Gastrocnemius medialis (tissue), 4 donors: ENCODE results near the gene DROSHA. TPM values are rescaled to one million over a fixed set of nuclear protein-coding genes. Genes with fewer than 3 reads are reported as not detected.
"Not testable (repeated sequence)": the region's sequence is repeated elsewhere in the genome, so short reads cannot be mapped to it uniquely, and the experiment has no call there.

Experiments used
- ATAC-seq, 2 donors: fragments of 150-250 bp; one replicate each; pipeline ENCODE4 v1.9.1; 2016
- DNase-seq, 2 donors: peaks; one replicate each; pipeline ENCODE4 v3.0.0-alpha.2; 2019
- H3K27ac ChIP-seq, 4 donors: fragments of 200-600 bp; sonication (generic); 1 replicate in 1 of 4; 2 replicates in 3 of 4; pipeline ENCODE4 v1.5.1; 2016 to 2018; ENCODE audit warnings: mild to moderate bottlenecking in 2 of 4, moderate library complexity in 1 of 4
- H3K27me3 ChIP-seq, 3 donors: fragments of 200-600 bp; sonication (generic) in 2 of 3; 1 replicate in 1 of 3; 2 replicates in 2 of 3; pipeline versions ENCODE4 v1.5.1 to v1.6.0; 2016 to 2019; ENCODE audit warnings: mild to moderate bottlenecking in 1 of 3, moderate library complexity in 1 of 3
- H3K36me3 ChIP-seq, 2 donors: fragments of 200-600 bp; sonication (generic) in 1 of 2; one replicate each; pipeline ENCODE4 v1.5.1; 2017 to 2018
- H3K4me1 ChIP-seq, 2 donors: fragments of 200-600 bp; sonication (generic) in 1 of 2; one replicate each; pipeline ENCODE4 v1.5.1; 2016 to 2017; ENCODE audit warnings: mild to moderate bottlenecking in 2 of 2
- H3K4me3 ChIP-seq, 4 donors: fragments of 200-600 bp; sonication (generic) in 3 of 4; 1 replicate in 1 of 4; 2 replicates in 3 of 4; pipeline ENCODE4 v1.5.1; 2016 to 2019; ENCODE audit warnings: mild to moderate bottlenecking in 2 of 4
- H3K9me3 ChIP-seq, 3 donors: fragments of 200-600 bp; sonication (generic) in 2 of 3; 1 replicate in 1 of 3; 2 replicates in 2 of 3; pipeline ENCODE4 v1.5.1; 2016 to 2019
- CTCF ChIP-seq, 5 experiments: fragments of 450-650 bp in 3 of 5; fragments of 200-600 bp in 2 of 5; sonication (generic) in 2 of 5; IDR thresholded peaks in 4 of 5; conservative IDR thresholded peaks in 1 of 5; 1 replicate in 4 of 5; 2 replicates in 1 of 5; pipeline ENCODE4 v1.5.1; 2016 to 2019; ENCODE audit warnings: antibody characterized with exemption in 5 of 5, mild to moderate bottlenecking in 3 of 5, moderate library complexity in 3 of 5
- POLR2A ChIP-seq, 2 donors: fragments of 450-650 bp; IDR thresholded peaks; one replicate each; pipeline ENCODE4 v1.6.1; 2017; ENCODE audit warnings: antibody characterized with exemption in 2 of 2, mild to moderate bottlenecking in 2 of 2, moderate library complexity in 2 of 2
- in situ Hi-C, 4 donors: fragments of 200-750 bp; cut with MboI; loops; one replicate each; pipeline versions ENCODE4 v1.15.0 to v1.8.0; 2017; ENCODE audit warnings: low sequenced_read_pairs in 4 of 4
- intact Hi-C: fragments of 100-400 bp; cut with DNase I; formaldehyde crosslinking; loops from one replicate; pipeline ENCODE4 v1.15.1; 2023; ENCODE audit warnings: low total_unique reads
- total RNA-seq, 4 donors: library from RNA; depleted of rRNA; stranded (reverse); fragments of >200 nt; gene quantifications; one replicate each; pipeline versions ENCODE4 v1.1.0 to v1.2.3, GENCODE V29; 2016

The DROSHA gene
- total RNA-seq, 4 donors from 2014 or later, result 9.2 to 28.8 (median 28.4) TPM

DNA sequence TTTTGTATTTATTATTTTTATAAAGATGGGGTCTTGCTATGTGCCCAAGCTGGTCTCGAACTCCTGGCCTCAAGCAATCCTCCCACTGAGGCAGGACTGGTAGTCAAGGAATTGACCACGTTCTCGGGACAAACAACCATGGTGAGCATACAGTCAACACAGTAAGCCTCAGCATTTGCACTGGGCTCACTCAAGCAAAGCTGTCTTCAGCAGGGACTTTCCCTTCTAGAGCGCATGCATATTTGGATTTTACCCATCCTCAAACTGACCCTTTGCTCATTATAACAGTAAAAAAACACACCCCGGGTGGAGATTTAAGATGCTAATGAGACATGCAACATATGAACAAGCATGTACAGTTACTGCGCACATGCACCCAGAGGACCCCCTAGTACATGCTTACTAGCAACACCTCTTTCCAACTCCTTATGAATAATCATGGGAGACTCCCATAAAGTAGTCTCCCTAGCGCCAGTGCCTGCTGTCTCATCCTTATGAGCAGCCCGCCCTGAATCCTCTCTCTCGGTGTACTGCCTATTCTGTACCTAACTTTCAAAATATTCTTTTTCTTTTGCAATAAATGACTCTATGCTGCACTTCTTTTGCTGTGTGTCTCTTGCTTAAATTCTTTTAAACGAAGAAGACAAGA lies 41.7 kb upstream of the DROSHA start:
- intact Hi-C loops (no loop called here), in situ Hi-C loops (no loop called here)
- no peak for TF ChIP-seq POLR2A (IDR thresholded peaks at IDR 0.05)
- no peak for TF ChIP-seq CTCF (IDR thresholded peaks at IDR 0.05 in 4 of 5, conservative IDR thresholded peaks at IDR 0.05 in 1 of 5)
- Histone ChIP-seq H3K9me3 (no peaks in the 10 kb centered on the region), H3K27ac (no peak overlapping the region), H3K27me3 (no peaks in the 10 kb centered on the region), H3K4me3 (no peak overlapping the region), H3K36me3 (no peaks in the 10 kb centered on the region), H3K4me1 (no peaks in the 10 kb centered on the region)
- DNase-seq (no peak), ATAC-seq (no peak)

GRCh38 chr5:31569068-31569467 lies 37.2 kb upstream of the DROSHA start:
- no peak for ATAC-seq

GRCh38 chr5:31568302-31568835 lies 36.5 kb upstream of the DROSHA start:
- in situ Hi-C loops, result no loop called here
- H3K27ac ChIP-seq, result no peak overlapping the region
- intact Hi-C loops, result no loop called here

More at GRCh38 chr5:31569068-31569467, 37.2 kb upstream of the DROSHA start:
- intact Hi-C loops (no loop called here), in situ Hi-C loops (no loop called here)
- Histone ChIP-seq H3K36me3 (no peaks in the 10 kb centered on the region), H3K4me3 (no peak overlapping the region), H3K4me1 (no peaks in the 10 kb centered on the region), H3K27me3 (no peaks in the 10 kb centered on the region), H3K9me3 (no peaks in the 10 kb centered on the region), H3K27ac (no peak overlapping the region)
- TF ChIP-seq POLR2A (IDR thresholded peaks at IDR 0.05) (no peak), CTCF (IDR thresholded peaks at IDR 0.05 in 4 of 5, conservative IDR thresholded peaks at IDR 0.05 in 1 of 5) (no peak)
- DNase-seq, result no peak

GRCh38 chr5:31566362-31566761 lies 34.5 kb upstream of the DROSHA start:
- H3K4me1 ChIP-seq, H3K27ac ChIP-seq, DNase-seq, in situ Hi-C loops, ATAC-seq, H3K27me3 ChIP-seq, H3K4me3 ChIP-seq, H3K36me3 ChIP-seq, intact Hi-C loops, H3K9me3 ChIP-seq: not testable (repeated sequence)

More at GRCh38 chr5:31568302-31568835, 36.5 kb upstream of the DROSHA start:
- no peaks in the 10 kb centered on the region for H3K9me3 ChIP-seq
- no peaks in the 10 kb centered on the region for H3K36me3 ChIP-seq
- H3K27me3 ChIP-seq, result no peaks in the 10 kb centered on the region
- no peak for ATAC-seq
- no peak overlapping the region for H3K4me3 ChIP-seq
- no peak for DNase-seq
- no peaks in the 10 kb centered on the region for H3K4me1 ChIP-seq
- TF ChIP-seq POLR2A (IDR thresholded peaks at IDR 0.05) (no peak), CTCF (IDR thresholded peaks at IDR 0.05 in 4 of 5, conservative IDR thresholded peaks at IDR 0.05 in 1 of 5) (no peak)

DNA sequence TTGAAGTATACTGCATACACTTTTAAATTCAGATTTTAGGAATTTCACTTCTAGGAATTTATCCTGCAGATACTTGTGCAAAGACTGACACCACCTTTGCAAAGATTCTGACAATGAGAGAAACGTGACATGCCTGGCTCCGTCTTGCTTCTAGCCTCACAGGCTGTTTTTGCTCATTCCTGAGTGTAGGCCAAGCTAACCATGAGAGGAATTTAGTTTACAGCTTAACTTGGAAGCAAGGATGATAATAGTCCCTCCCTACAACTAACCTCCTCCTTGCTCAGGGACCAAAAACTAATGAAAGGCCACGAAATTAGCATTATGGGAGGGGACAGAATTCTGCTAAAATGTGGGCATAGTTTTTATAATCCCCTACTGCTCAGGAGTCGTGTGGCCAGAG lies 31.3 kb upstream of the DROSHA start:
- TF ChIP-seq CTCF (IDR thresholded peaks at IDR 0.05 in 4 of 5, conservative IDR thresholded peaks at IDR 0.05 in 1 of 5), result no peak
- TF ChIP-seq POLR2A (IDR thresholded peaks at IDR 0.05), result no peak
- ATAC-seq, result no peak
- Histone ChIP-seq H3K36me3 (peaks cover 0 to 3% of the 10 kb centered on the region in 2 donors), H3K27me3 (no peaks in the 10 kb centered on the region), H3K4me3 (no peak overlapping the region), H3K4me1 (no peaks in the 10 kb centered on the region), H3K27ac (no peak overlapping the region), H3K9me3 (no peaks in the 10 kb centered on the region)
- in situ Hi-C loops (no loop called here), intact Hi-C loops (no loop called here)
- no peak for DNase-seq
